ENCODE measurements around the gene RPL37A. TPM values are rescaled to one million over a fixed set of nuclear protein-coding genes. Genes with fewer than 3 reads are reported as not detected.
A peak's percentile ranks its signal among the peaks of the same experiment; 100 is the strongest.

The RPL37A gene
- total RNA-seq, 1 donor from 2014 or later, result 3,180 TPM

GRCh38 chr2:216548901-216549331 lies 50.3 kb downstream of the RPL37A start:
- no peak for DNase-seq

- DNase-seq, result no peak
Observed at GRCh38 chr2:216549926-216550690, 51.5 kb downstream of the RPL37A start.

GRCh38 chr2:216551234-216552068 lies 52.8 kb downstream of the RPL37A start:
- DNase-seq, result peak; percentile 40

- DNase-seq, result no peak
Observed at GRCh38 chr2:216553093-216553478, 54.4 kb downstream of the RPL37A start.

Other genes with a start within 250 kb of the RPL37A start
- gene MARCHF4, start 126.4 kb upstream of the RPL37A start, total RNA-seq, result not detected
- gene SMARCAL1, start 86.4 kb upstream of the RPL37A start, total RNA-seq, result 19.2 TPM
- 80.0 TPM for gene IGFBP2, start 134.6 kb downstream of the RPL37A start, total RNA-seq
- gene IGFBP5, start 196.7 kb downstream of the RPL37A start, total RNA-seq, result 246 TPM